Neural cell (in vitro differentiated cells): Measurements from ENCODE around the gene ATG7.

Experiments
- EP300 ChIP-seq: fragments of 450-650 bp; conservative IDR thresholded peaks from 2 replicates; pipeline ENCODE4 v1.6.1; 2014; ENCODE audit warnings: antibody characterized with exemption, mild to moderate bottlenecking, moderate library complexity; ENCODE audit not compliant: poor library complexity, severe bottlenecking
- EZH2 ChIP-seq: fragments of 200-600, 300-800 bp; shearing (Covaris generic), sonication (generic); IDR thresholded peaks from 2 replicates; pipeline ENCODE4 v1.6.1; 2014; ENCODE audit warnings: antibody characterized with exemption, low read length, borderline replicate concordance, mild to moderate bottlenecking; ENCODE audit not compliant: insufficient read depth, poor library complexity, severe bottlenecking
- POLR2AphosphoS5 ChIP-seq: IDR thresholded peaks from 2 replicates; pipeline ENCODE4 v1.6.1; 2012
- RAD21 ChIP-seq: fragments of 450-650 bp; conservative IDR thresholded peaks from 2 replicates; pipeline ENCODE4 v1.6.1; 2014; ENCODE audit warnings: antibody characterized with exemption, mild to moderate bottlenecking, moderate library complexity
- SMC3 ChIP-seq: fragments of 450-650 bp; conservative IDR thresholded peaks from 2 replicates; pipeline ENCODE4 v1.6.1; 2014; ENCODE audit warnings: antibody characterized with exemption, mild to moderate bottlenecking, moderate library complexity; ENCODE audit not compliant: poor library complexity
- TAF1 ChIP-seq: IDR thresholded peaks from 2 replicates; pipeline ENCODE4 v1.6.1; 2012; ENCODE audit warnings: low read depth
- TF ChIP-seq, protein P1 (sequence below): fragments of 450-650 bp; IDR thresholded peaks from 2 replicates; pipeline ENCODE4 v1.5.1; 2014; ENCODE audit warnings: antibody characterized with exemption, mild to moderate bottlenecking, moderate library complexity; ENCODE audit not compliant: poor library complexity, severe bottlenecking
- TF ChIP-seq, protein P2 (sequence below): IDR thresholded peaks from 2 replicates; pipeline ENCODE4 v1.6.1; 2012; ENCODE audit warnings: borderline replicate concordance

DNA sequence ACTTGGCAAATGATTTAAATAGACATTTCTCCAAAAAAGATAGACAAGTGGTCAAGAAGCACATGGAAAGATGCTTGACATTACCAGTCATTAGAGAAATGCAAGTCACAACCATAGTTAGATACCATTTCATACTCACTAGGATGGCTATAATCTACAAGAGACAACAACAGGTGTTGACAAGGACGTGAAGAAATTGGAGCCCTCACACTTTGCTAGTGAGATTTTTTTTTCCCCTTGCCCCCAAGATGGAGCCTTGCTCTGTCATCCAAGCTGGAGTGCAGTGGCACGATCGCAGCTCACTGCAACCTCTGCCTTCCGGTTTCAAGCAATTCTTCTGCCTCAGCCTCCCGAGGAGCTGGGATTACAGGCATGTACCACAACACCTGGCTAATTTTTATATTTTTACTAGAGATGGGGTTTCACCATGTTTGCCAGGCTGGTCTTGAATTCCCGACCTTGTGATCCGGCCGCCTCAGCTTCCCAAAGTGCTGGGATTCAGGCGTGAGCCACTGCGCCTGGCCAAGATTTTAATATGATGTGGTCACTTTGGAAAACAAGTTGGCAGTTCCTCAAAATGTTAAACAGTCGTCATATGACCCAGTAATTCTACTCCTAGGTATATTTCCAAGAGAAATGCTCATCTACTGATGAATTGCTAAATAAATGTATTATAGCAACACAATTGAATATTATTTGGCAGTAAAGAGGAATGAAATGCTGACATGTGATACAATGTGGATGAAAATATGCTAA, 103.3 kb downstream of the ATG7 start:
- TF ChIP-seq POLR2AphosphoS5 (no peak), EP300 (no peak), TAF1 (no peak), EZH2 (no peak), SMC3 (no peak), RAD21 (no peak)
- TF ChIP-seq, protein P1, sequence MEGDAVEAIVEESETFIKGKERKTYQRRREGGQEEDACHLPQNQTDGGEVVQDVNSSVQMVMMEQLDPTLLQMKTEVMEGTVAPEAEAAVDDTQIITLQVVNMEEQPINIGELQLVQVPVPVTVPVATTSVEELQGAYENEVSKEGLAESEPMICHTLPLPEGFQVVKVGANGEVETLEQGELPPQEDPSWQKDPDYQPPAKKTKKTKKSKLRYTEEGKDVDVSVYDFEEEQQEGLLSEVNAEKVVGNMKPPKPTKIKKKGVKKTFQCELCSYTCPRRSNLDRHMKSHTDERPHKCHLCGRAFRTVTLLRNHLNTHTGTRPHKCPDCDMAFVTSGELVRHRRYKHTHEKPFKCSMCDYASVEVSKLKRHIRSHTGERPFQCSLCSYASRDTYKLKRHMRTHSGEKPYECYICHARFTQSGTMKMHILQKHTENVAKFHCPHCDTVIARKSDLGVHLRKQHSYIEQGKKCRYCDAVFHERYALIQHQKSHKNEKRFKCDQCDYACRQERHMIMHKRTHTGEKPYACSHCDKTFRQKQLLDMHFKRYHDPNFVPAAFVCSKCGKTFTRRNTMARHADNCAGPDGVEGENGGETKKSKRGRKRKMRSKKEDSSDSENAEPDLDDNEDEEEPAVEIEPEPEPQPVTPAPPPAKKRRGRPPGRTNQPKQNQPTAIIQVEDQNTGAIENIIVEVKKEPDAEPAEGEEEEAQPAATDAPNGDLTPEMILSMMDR, result no peak
- TF ChIP-seq, protein P2, sequence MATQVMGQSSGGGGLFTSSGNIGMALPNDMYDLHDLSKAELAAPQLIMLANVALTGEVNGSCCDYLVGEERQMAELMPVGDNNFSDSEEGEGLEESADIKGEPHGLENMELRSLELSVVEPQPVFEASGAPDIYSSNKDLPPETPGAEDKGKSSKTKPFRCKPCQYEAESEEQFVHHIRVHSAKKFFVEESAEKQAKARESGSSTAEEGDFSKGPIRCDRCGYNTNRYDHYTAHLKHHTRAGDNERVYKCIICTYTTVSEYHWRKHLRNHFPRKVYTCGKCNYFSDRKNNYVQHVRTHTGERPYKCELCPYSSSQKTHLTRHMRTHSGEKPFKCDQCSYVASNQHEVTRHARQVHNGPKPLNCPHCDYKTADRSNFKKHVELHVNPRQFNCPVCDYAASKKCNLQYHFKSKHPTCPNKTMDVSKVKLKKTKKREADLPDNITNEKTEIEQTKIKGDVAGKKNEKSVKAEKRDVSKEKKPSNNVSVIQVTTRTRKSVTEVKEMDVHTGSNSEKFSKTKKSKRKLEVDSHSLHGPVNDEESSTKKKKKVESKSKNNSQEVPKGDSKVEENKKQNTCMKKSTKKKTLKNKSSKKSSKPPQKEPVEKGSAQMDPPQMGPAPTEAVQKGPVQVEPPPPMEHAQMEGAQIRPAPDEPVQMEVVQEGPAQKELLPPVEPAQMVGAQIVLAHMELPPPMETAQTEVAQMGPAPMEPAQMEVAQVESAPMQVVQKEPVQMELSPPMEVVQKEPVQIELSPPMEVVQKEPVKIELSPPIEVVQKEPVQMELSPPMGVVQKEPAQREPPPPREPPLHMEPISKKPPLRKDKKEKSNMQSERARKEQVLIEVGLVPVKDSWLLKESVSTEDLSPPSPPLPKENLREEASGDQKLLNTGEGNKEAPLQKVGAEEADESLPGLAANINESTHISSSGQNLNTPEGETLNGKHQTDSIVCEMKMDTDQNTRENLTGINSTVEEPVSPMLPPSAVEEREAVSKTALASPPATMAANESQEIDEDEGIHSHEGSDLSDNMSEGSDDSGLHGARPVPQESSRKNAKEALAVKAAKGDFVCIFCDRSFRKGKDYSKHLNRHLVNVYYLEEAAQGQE, result no peak
